Esophagus muscularis mucosa (tissue), 4 donors: Measurements from ENCODE around the gene POC1A.

Experiments
- CTCF ChIP-seq, 3 experiments: fragments of 200-600 bp in 2 of 3; fragments of 450-650 bp in 1 of 3; sonication (generic) in 2 of 3; IDR thresholded peaks; one replicate each; pipeline ENCODE4 v1.5.1; 2017 to 2019; ENCODE audit warnings: antibody characterized with exemption in 3 of 3, mild to moderate bottlenecking in 2 of 3, moderate library complexity in 1 of 3
- EP300 ChIP-seq: sonication (generic); formaldehyde crosslinking; IDR thresholded peaks from one replicate; pipeline ENCODE4 v1.6.1; 2017; ENCODE audit warnings: antibody characterized with exemption
- POLR2A ChIP-seq: fragments of 450-650 bp; IDR thresholded peaks from one replicate; pipeline ENCODE4 v1.6.1; 2017; ENCODE audit warnings: antibody characterized with exemption, moderate library complexity, mild to moderate bottlenecking, low read depth
- POLR2AphosphoS5 ChIP-seq, 2 donors: sonication (generic); formaldehyde crosslinking; IDR thresholded peaks; one replicate each; pipeline ENCODE4 v1.6.1; 2017; ENCODE audit warnings: antibody characterized with exemption in 2 of 2

GRCh38 chr3:52185311-52185710 lies 31.1 kb upstream of the POC1A start:
- no peak for TF ChIP-seq CTCF (IDR thresholded peaks at IDR 0.05)
- TF ChIP-seq POLR2A, result no peak
- TF ChIP-seq POLR2AphosphoS5 (IDR thresholded peaks at IDR 0.05), result no peak
- no peak for TF ChIP-seq EP300
